AG20443 (cell line): ENCODE data around the gene PIP5KL1.

Source experiments
- DNase-seq: peaks from one replicate; pipeline ENCODE4 v3.0.0; 2012; ENCODE audit warnings: low spot score, mixed read lengths

The PIP5KL1 gene

GRCh38 chr9:127947841-127948710, 17.5 kb upstream of the PIP5KL1 start:
- no peak for DNase-seq

GRCh38 chr9:127946728-127947127, 16.2 kb upstream of the PIP5KL1 start:
- no peak for DNase-seq

DNA sequence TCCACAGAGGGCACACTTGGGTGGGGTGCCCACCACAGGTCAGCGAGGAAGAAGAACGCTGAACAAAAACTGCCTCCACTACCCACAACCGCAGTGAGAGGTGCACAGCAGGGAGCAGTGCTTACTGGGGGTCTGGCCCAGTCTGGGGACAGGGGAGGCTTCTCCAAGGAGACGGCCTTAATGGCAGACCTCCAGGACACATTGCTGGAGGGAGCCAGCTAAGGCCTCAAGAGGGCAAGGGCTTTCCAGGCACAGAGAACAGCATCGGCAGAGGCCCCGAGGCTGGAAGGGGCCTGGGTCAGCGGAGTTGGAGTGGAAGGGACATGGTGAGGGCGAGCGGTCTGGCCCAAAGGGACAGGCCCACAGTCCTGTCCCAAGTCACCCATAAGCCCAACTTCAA, 15.4 kb upstream of the PIP5KL1 start:
- DNase-seq, result no peak

DNA sequence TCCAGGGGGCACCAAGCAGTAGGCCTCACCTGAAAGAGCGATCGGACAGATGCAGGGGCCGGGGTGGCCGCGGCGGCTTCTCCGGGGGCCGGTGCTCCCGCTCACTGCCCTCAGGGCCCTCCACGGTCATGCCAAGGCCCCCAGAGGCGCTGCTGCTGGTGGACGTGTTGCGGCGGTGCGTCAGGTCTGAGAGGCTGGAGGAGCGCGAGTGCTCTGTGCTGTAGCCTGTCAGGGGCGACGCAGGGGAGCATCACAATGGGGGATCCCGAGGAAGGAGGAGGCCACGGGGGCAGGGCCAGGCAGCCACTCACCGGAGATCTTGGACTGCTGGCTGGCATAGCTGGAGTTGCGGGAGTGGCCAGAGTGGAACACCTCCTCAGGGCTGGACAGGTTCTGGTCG, 14.8 kb upstream of the PIP5KL1 start:
- DNase-seq, result no peak

- no peak for DNase-seq
Observed at GRCh38 chr9:127944586-127945218, 14.1 kb upstream of the PIP5KL1 start.

- DNase-seq, result peak; percentile 90
Observed at GRCh38 chr9:127943731-127944144, 13.2 kb upstream of the PIP5KL1 start.

- no peak for DNase-seq
Observed at GRCh38 chr9:127943011-127943662, 12.6 kb upstream of the PIP5KL1 start.

DNA sequence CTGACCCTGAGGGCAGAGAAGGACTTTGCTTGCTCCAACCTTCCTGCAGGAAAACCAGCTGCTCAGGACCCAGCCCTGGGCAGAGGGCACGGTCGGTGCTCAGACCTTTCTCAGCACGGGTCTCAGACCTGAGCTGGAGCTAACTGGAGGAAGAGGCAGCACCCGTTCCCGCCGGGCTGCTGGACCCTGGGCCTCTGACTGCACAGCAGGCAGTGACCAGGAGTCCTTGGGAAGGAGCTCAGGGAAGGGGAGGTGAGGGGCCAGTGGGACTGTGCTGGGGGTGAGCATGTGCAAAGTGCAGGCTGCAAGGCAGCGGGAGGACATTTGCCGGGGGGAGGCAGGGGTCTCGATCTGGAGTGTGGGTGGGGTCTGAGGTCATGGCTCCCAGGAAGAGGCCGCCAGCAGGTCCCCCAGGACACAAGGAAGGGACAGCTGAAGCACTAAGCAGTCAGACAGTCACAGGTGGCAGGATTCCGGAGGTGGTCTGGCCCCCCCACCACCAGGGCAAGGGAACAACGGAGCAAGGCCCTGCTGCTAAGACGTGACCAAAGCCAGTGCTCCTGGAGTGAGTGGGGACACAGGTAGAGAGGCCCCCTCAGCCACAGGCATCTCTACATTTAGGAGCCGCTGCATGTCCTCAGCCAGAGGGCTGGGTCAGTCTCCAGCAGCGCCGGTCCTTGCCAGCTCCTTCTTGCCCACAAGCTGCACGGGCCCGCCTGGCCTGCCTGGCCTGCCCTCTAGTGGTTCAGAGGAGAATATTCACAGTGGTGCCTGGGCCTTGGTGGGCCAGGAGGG, 11.8 kb upstream of the PIP5KL1 start:
- DNase-seq, result peak; percentile 82

DNA sequence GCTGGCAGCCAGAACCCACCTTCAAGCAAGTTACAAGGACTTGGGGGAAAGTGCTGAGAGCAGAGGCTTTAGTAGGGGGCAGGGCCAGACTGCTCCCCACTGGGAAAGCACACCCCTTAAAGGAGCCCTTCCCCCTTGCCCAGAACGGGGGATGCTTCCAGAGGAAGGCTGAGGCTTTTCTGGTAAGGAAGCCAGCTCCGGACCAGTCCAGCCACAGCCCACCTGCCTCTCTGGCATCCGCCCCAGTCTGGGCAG, 11.3 kb upstream of the PIP5KL1 start:
- no peak for DNase-seq

GRCh38 chr9:127941062-127941960, 10.7 kb upstream of the PIP5KL1 start:
- no peak for DNase-seq

DNA sequence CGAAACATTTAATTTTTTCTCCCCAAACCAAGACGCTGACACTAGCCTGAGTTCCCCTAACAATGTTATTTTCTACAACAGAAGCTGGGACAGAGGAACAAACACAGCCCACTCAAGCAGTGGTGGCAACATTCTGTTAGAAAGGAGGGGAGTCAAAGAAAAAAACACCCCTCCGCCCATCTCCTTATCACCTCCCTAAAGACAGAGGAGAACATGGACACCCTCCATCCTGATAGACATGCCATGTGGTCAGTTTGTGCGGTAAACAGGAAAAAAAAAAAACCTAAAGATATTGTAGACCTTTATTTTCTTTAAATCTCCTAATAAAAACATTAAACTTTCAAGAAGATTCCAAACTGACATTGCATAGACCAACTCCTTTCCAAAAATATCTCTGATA, 10.0 kb upstream of the PIP5KL1 start:
- no peak for DNase-seq

DNA sequence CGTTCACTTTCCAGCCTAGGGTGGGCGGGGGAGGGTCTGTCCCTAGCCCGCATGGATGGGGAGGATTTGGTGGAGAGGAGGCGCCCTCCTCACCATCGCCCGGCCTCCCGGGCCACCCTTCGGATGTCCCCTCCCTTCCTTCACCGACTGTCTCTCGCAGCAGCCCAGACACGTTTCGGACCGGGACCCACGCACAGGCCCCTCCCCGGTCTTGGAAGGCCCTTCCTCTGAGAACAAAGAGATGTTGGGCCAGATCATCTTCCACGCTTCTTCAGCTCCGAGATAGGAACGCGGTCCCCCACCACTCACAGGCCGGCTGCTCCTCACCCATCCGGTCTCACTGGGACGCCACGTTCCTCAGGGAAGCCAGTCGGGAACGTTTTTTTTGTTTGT, 7.7 kb upstream of the PIP5KL1 start:
- DNase-seq, result no peak

DNA sequence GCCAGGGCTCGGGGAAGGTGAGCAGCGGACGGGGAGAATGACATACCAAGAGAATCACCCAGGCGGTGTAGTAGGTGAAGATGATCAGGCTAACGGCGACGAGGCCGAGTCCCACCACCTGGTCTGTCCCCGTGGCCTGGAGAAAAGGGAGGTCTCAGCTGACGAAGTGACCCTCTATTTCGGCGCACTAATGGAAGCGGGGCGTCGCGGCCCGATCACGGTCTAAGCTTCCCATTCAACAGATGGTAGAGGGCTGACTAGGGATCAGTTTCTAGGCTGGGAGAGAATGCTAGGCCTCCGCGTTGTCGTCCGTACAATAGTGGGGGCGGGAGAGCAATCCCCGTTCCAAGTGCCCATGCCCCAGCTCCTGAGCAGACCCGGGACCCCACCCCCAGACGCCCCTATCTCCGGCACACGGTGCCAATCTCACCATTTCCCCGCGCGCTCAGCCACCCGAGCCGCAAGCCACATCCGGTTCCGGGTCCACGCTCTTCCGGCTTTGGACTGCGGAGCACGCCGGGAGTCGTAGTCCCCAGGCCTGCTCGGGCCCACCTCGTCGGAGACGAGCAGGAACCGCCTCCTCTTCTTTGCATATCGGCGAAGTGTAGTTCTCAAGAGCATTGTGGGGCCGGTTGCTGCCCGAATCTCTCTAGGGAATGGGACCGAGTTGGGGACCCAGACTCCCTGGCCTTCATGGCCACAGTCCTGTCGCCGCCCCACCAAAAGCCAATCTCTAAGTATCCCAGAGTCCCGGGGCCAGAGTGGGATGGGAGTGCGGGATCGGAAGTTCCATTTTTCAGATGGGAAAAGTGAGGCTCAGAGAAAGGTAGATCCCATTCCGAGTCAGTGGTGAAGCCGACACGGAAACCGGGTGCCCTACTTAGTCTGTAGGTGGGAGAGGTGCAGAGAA, 7.1 kb upstream of the PIP5KL1 start, which contains the start of gene DPM2:
DPM2 (minus strand) TSS at position 467 of the 910 bp plus-strand sequence; CDS start at position 433, 34 bp downstream.
- DNase-seq, result peak; percentile 93

DNA sequence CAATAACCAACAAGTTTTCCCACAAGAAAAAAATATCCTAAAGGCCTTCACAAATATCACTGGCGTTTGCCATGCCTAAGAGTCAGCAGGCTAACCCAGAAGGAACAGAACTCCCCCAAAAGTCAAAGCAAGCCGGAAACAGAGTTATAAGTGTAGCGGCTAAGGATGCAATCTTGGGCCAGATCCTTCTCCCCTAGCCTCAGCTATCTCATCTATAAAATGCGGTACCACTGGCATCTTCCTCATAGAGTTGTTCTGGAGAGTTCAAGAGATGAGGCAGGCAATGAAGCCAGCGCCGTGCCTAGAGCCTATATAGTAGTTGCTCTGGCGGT, 6.4 kb upstream of the PIP5KL1 start:
- no peak for DNase-seq

DNA sequence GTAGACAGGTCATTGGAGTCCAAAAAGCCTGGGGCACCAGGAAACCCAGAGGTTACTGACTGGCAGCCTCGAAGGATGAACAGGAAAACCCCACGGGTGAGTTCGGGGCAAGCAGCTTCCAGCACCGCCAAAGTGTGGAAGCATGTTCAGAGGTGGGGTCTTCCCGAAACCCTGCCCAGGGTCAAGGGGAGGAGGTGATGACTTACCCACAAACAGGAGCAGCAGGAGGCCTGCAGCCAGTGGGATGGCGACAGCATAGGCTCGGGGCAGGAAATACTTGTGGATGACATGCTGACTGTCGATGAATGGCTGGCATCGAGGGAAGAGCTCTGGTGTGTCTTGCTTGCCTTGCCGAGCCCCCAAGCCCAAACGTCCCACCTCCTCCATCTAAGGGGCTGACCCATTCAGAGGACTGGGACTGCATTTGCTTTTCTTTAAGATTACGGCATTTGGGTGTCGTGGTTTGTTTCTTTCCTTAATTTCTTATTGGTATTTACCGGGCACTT, 5.8 kb upstream of the PIP5KL1 start:
- no peak for DNase-seq

GRCh38 chr9:127935765-127936221, 5.2 kb upstream of the PIP5KL1 start:
- no peak for DNase-seq

- no peak for DNase-seq
Observed at GRCh38 chr9:127934986-127935385, 4.4 kb upstream of the PIP5KL1 start.

GRCh38 chr9:127934248-127934647, 3.7 kb upstream of the PIP5KL1 start:
- DNase-seq, result no peak

- DNase-seq, result peak; percentile 59
Observed at GRCh38 chr9:127931092-127931881, 710 bp upstream of the PIP5KL1 start.
